Heart right ventricle (tissue), 16 donors: Measurements from ENCODE around the gene GDAP2. TPM values are rescaled to one million over a fixed set of nuclear protein-coding genes. Genes with fewer than 3 reads are reported as not detected.

Source experiments
- ATAC-seq, 8 donors: fragments of 200-7000 bp; cut with Tn5 transposase; one replicate each; pipeline ENCODE4 v1.9.1; 2020; ENCODE audit warnings: mild to moderate bottlenecking in 8 of 8, moderate library complexity in 8 of 8, moderate number of reproducible peaks in 1 of 8
- DNase-seq, 2 donors: peaks; one replicate each; pipeline ENCODE4 v3.0.0-alpha.2; 2020
- H3K27ac ChIP-seq, 10 donors: fragments of 200-600 bp; sonication (generic) in 2 of 10; one replicate each; pipeline versions ENCODE4 v1.5.0 to v1.8.0; 2020 to 2022; ENCODE audit warnings: mild to moderate bottlenecking in 3 of 10
- H3K27me3 ChIP-seq, 7 donors: fragments of 200-600 bp; one replicate each; pipeline ENCODE4 v1.8.0; 2021 to 2022; ENCODE audit warnings: mild to moderate bottlenecking in 2 of 7
- H3K36me3 ChIP-seq, 9 donors: fragments of 200-600 bp; sonication (generic) in 1 of 9; one replicate each; pipeline versions ENCODE4 v1.5.0 to v1.8.0; 2020 to 2022; ENCODE audit warnings: mild to moderate bottlenecking in 2 of 9
- H3K4me1 ChIP-seq, 9 donors: fragments of 200-600 bp; sonication (generic) in 1 of 9; one replicate each; pipeline versions ENCODE4 v1.5.0 to v1.8.0; 2020 to 2022; ENCODE audit warnings: mild to moderate bottlenecking in 4 of 9
- H3K4me3 ChIP-seq, 10 donors: fragments of 200-600 bp; sonication (generic) in 2 of 10; one replicate each; pipeline versions ENCODE4 v1.5.0 to v1.8.0; 2020 to 2022; ENCODE audit warnings: mild to moderate bottlenecking in 7 of 10, moderate library complexity in 2 of 10
- H3K9me3 ChIP-seq, 11 donors: fragments of 200-600 bp in 10 of 11; sonication (generic) in 2 of 11; one replicate each; pipeline versions ENCODE4 v1.5.0 to v1.8.0; 2013 to 2022; ENCODE audit warnings: mild to moderate bottlenecking in 2 of 11, control low read depth in 1 of 11, moderate library complexity in 1 of 11
- WGBS, 2 donors: extraction: QIAGEN DNeasy Blood & Tissue Kit; methylation state at CpG; one replicate each; pipeline ENCODE4 v1.1.7; 2013; ENCODE audit warnings: inconsistent platforms in 1 of 2; 5-methylcytosine and 5-hydroxymethylcytosine counted together
- intact Hi-C, 10 donors: fragments of 100-400 bp; cut with DNase I; formaldehyde crosslinking; loops; one replicate each; pipeline versions ENCODE4 v1.11.1 to v1.14.2; 2022
- polyA plus RNA-seq, 2 donors: library from polyadenylated mRNA; stranded (reverse); fragments of 200-250 nt; gene quantifications; one replicate each; pipeline ENCODE4 v1.2.3, GENCODE V29; 2013
- total RNA-seq, 10 donors: library from RNA; stranded (reverse); fragmentation: NEBNext Ultra II Directional in 3 of 10; extraction: Animal tissue kit (Norgen Biotek cat#: 25700) in 3 of 10; gene quantifications; one replicate each; pipeline versions ENCODE4 v1.2.1 to v1.2.4, GENCODE V29; 2021 to 2023
- TF ChIP-seq, protein P1 (sequence below), 9 donors: fragments of 200-600 bp; sonication (generic) in 2 of 9; IDR thresholded peaks; one replicate each; pipeline versions ENCODE4 v1.5.0 to v1.8.0; 2021 to 2022; ENCODE audit warnings: antibody characterized with exemption in 9 of 9, mild to moderate bottlenecking in 5 of 9, moderate library complexity in 1 of 9
- donor health status: Arrhythmogenic right ventricular cardiomyopathy.
- donor health status: ischemic (EF 13 %, LVEDD 7.1; RV severe dilation, severe dysfunction).
- donor health status: healthy with polysubstance abuse.
- donor health status: DM: no; HTN: yes; CAD: no.
- donor health status: DM: no; HTN: no; CAD: no.
- donor health status: ischemic (EF 25% LVEDD 6.9; RV normal size, moderate dysfunction).
- donor health status: ischemic (EF 25% LVEDD 5.7; RV mildly dilated, moderate dysfunction).
- donor health status: healthy.
- donor health status: DM: yes; HTN: yes; CAD: no.
- donor health status: Ischemic cardiomyopathy.
- donor health status: ischemic (EF 35%, LVEDD 5.7; RV mildly dilated, moderate dysfunction).
- donor health status: nonischemic (EF 11% LVEDD 7.7; RV severe dilation, severe dysfunction).
- donor health status: DM: yes; HTN: yes; CAD: no.
- donor health status: PGD.
- donor health status: ischemic (EF 29% LVEDD 5.4; RV normal size, mild dysfunction).
- donor health status: nonischemic (EF 23%, LVEDD 6.1; RV moderate dilation, normal function).

The GDAP2 gene
- total and polyA plus RNA-seq, 12 donors, result 1.7 to 24.2 (median 17.7) TPM

DNA sequence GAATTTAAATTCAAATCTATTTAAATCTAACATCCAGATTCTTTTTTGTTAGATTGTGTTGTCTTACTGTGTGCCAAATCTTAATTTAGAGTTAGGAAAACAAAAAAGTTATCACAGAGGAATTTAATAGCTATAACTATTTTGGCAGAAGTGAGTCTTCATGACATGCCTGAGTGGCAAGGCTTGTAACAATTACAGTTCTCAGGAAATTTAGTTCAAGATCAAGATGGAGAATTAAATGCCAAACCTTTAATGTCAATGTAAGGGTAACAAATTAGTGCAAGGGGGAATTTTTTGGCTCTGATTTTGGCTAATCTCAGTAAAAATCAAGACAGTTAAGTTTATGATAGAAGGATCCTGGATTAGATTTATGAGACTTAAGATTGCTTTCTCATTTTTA, 58.4 kb downstream of the GDAP2 start:
- Histone ChIP-seq H3K27ac (no peak overlapping the region), H3K27me3 (no peaks in the 10 kb centered on the region), H3K4me3 (no peak overlapping the region), H3K4me1 (peaks cover 0 to 7% (median 0%) of the 10 kb centered on the region in 9 donors), H3K9me3 (peaks cover 0 to 13% (median 0%) of the 10 kb centered on the region in 11 donors), H3K36me3 (peaks cover 0 to 100% (median 59%) of the 10 kb centered on the region in 9 donors)
- intact Hi-C loops, result loop anchor here in 1 of 10 donors (10.0 kb wide), 1 partner anchor 346 kb away; no protein-coding TSS in a partner anchor
- DNase-seq (no peak), ATAC-seq (no peak)
- TF ChIP-seq, protein P1, sequence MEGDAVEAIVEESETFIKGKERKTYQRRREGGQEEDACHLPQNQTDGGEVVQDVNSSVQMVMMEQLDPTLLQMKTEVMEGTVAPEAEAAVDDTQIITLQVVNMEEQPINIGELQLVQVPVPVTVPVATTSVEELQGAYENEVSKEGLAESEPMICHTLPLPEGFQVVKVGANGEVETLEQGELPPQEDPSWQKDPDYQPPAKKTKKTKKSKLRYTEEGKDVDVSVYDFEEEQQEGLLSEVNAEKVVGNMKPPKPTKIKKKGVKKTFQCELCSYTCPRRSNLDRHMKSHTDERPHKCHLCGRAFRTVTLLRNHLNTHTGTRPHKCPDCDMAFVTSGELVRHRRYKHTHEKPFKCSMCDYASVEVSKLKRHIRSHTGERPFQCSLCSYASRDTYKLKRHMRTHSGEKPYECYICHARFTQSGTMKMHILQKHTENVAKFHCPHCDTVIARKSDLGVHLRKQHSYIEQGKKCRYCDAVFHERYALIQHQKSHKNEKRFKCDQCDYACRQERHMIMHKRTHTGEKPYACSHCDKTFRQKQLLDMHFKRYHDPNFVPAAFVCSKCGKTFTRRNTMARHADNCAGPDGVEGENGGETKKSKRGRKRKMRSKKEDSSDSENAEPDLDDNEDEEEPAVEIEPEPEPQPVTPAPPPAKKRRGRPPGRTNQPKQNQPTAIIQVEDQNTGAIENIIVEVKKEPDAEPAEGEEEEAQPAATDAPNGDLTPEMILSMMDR (IDR thresholded peaks at IDR 0.05), result no peak

DNA sequence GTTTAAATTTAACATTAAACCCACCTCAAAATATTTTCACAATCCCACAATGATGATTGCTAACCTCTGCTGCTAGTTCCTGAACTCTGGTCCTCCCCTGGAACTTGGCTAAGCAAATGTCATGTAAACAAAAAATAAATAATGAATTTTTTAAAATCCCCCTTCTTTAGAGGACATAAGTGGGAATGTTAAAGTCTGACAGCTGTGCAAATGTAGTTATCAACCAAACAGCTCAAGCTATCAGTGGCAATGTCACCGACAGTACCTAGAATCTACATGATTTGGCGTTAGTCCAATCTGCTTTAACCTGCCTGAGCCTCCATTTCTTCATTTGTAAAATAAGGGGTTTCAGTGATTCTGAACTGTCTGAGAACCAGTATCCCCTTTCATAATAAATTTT, 67.7 kb downstream of the GDAP2 start:
- Histone ChIP-seq H3K4me1 (peaks cover 0 to 9% (median 0%) of the 10 kb centered on the region in 9 donors), H3K36me3 (peaks cover 0 to 70% (median 13%) of the 10 kb centered on the region in 9 donors), H3K27ac (no peak overlapping the region), H3K4me3 (no peak overlapping the region), H3K27me3 (no peaks in the 10 kb centered on the region), H3K9me3 (peaks cover 0 to 5% (median 0%) of the 10 kb centered on the region in 11 donors)
- 43 to 64% methylated on average over 2 of the region's 2 CpGs for WGBS, 2 donors
- TF ChIP-seq, protein P1 (IDR thresholded peaks at IDR 0.05), result no peak
- no peak for ATAC-seq
- DNase-seq, result no peak
- intact Hi-C loops, result no loop called here

DNA sequence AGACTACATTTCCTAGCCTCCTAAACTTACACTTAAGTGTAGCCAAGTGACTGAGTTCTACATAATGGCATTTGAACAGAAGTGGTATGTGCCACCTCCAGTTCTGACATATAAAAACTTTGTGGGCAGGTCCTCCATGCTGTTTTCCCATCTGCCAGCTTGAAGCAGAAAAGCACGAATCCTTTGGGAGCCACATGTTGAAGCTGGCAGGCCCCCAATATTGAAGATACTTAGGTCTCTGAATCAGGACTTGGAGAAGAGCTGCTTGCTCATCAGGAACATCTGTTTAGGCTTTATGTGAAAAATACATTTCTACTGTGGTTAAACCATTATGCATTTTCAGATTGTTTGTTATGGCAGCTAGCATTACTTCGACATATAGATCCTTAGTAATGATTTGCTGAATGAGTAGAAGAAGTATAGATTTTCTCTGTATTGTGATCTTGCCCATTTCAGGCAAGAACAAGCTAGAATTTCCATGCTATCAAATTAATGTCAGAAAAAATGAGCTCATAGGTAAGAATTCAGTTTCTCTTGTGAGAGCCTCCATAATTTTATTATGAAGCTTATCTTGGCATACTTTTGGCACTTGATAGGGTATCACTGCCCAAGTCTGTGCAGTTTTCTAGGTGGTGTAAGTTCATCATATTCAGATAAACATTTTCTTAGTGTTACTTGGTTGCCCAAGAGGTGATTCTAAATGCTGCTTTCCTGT, 68.4 kb downstream of the GDAP2 start:
- peaks cover 0 to 3% (median 0%) of the 10 kb centered on the region in 11 donors for H3K9me3 ChIP-seq
- TF ChIP-seq, protein P1 (IDR thresholded peaks at IDR 0.05), result no peak
- H3K27me3 ChIP-seq, result no peaks in the 10 kb centered on the region
- DNase-seq (no peak), ATAC-seq (no peak)
- H3K4me1 ChIP-seq, result peaks cover 0 to 9% (median 0%) of the 10 kb centered on the region in 9 donors
- no peak overlapping the region for H3K4me3 ChIP-seq
- WGBS, 2 donors, result 76 to 79% methylated on average over 2 of the region's 2 CpGs
- intact Hi-C loops, result no loop called here
- H3K27ac ChIP-seq, result no peak overlapping the region
- H3K36me3 ChIP-seq, result peaks cover 0 to 63% (median 7%) of the 10 kb centered on the region in 9 donors

DNA sequence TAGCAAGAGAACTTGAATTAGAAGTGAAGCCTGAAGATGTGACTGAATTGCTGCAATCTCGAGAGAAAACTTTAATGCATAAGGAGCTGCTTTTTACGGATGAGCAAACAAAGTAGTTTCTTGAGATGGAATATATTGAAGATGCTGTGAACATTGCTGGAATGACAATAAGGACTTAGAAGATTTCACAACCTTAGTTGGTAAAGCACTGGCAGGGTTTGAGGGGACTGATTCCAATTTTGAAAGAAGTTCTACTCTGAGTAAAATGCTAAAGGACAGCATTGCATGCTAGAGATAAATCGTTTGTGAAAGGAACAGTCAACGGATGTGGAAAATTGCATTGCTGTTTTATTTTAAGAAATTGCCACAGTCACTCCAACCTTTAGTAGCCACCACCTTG, 69.5 kb downstream of the GDAP2 start:
- TF ChIP-seq, protein P1 (IDR thresholded peaks at IDR 0.05), result no peak
- no peak for DNase-seq
- Histone ChIP-seq H3K4me1 (peaks cover 0 to 9% (median 0%) of the 10 kb centered on the region in 9 donors), H3K36me3 (peaks cover 0 to 52% (median 0%) of the 10 kb centered on the region in 9 donors), H3K4me3 (no peak overlapping the region), H3K27ac (no peak overlapping the region), H3K27me3 (no peaks in the 10 kb centered on the region), H3K9me3 (no peaks in the 10 kb centered on the region)
- WGBS, 2 donors, result 96% methylated on average over 4 of the region's 4 CpGs
- ATAC-seq, result no peak
- intact Hi-C loops, result no loop called here
